Prostate gland (tissue), 2 donors: ENCODE measurements around the gene GSTK1. TPM values are rescaled to one million over a fixed set of nuclear protein-coding genes. Genes with fewer than 3 reads are reported as not detected.

ENCODE experiments used
- DNase-seq: peaks from one replicate; pipeline ENCODE4 v3.0.0-alpha.2; 2019; ENCODE audit warnings: low spot score
- H3K27ac ChIP-seq, 2 donors: fragments of 200-600 bp; sonication (generic); 2 replicates each; pipeline ENCODE4 v1.5.1; 2017 to 2019
- H3K27me3 ChIP-seq: fragments of 200-600 bp; sonication (generic); replicated peaks from 2 replicates; pipeline ENCODE4 v1.5.1; 2019; ENCODE audit not compliant: insufficient read depth
- H3K36me3 ChIP-seq, 2 donors: fragments of 200-600 bp; sonication (generic); 1 replicate in 1 of 2; 2 replicates in 1 of 2; pipeline versions ENCODE4 v1.5.1 to v1.8.1; 2017 to 2019
- H3K4me1 ChIP-seq: fragments of 200-600 bp; sonication (generic); replicated peaks from 2 replicates; pipeline ENCODE4 v1.5.1; 2019
- H3K4me3 ChIP-seq, 2 donors: fragments of 200-600 bp; sonication (generic); 2 replicates each; pipeline ENCODE4 v1.5.1; 2017 to 2019
- H3K9me3 ChIP-seq: fragments of 200-600 bp; sonication (generic); 2 replicates; pipeline ENCODE4 v1.5.1; 2017
- POLR2A ChIP-seq: fragments of 450-650 bp; IDR thresholded peaks from one replicate; pipeline ENCODE4 v1.6.1; 2016; ENCODE audit warnings: antibody characterized with exemption, mild to moderate bottlenecking
- POLR2AphosphoS5 ChIP-seq: sonication (generic); formaldehyde crosslinking; IDR thresholded peaks from one replicate; pipeline ENCODE4 v1.6.1; 2017; ENCODE audit warnings: antibody characterized with exemption
- WGBS: methylation state at CpG from one replicate; pipeline ENCODE4 v1.1.5; 2018; 5-methylcytosine and 5-hydroxymethylcytosine counted together
- intact Hi-C: fragments of 100-400 bp; cut with DNase I; formaldehyde crosslinking; loops from one replicate; pipeline ENCODE4 v1.14.2; 2022
- total RNA-seq, 2 donors: library from RNA; depleted of rRNA; stranded (reverse); fragments of >200 nt; gene quantifications; one replicate each; pipeline ENCODE4 v1.1.0, GENCODE V29; 2016
- TF ChIP-seq, protein P1 (sequence below), 4 experiments: fragments of 200-600 bp in 2 of 4; fragments of 450-650 bp in 2 of 4; sonication (generic) in 2 of 4; IDR thresholded peaks; 1 replicate in 3 of 4; 2 replicates in 1 of 4; pipeline ENCODE4 v1.5.1; 2016 to 2019; ENCODE audit warnings: antibody characterized with exemption in 4 of 4, mild to moderate bottlenecking in 2 of 4, moderate library complexity in 2 of 4

GSTK1 gene
- total RNA-seq, 2 donors from 2014 or later: 134 to 153 TPM

DNA sequence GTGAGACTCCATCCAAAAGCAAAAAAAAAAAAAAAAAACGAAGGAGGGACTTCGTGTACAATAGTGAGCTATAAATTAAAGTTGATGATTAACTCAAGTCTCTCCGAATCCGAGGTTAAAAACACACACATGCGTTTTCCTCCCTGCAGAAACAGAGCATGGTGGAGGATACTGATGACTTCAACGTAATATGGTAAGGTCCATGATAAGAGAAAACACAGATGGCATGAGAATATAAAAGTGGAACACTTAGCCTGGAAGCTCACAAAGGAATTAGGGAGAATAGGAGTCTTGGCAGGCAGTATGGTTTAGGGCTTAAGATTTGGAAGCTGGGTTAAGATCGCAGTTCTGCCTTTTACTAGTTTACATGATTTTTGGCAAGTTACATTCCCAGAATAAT is 20.1 kb upstream of the GSTK1 start:
- no peak overlapping the region for H3K4me3 ChIP-seq
- H3K27me3 ChIP-seq: no peaks in the 10 kb centered on the region
- 33% methylated on average over 7 of the region's 7 CpGs for WGBS
- no peaks in the 10 kb centered on the region for H3K36me3 ChIP-seq
- DNase-seq: no peak
- H3K4me1 ChIP-seq: no peaks in the 10 kb centered on the region
- H3K27ac ChIP-seq: no peak overlapping the region
- H3K9me3 ChIP-seq: no peaks in the 10 kb centered on the region
- TF ChIP-seq POLR2AphosphoS5 (no peak), POLR2A (no peak)
- TF ChIP-seq, protein P1, sequence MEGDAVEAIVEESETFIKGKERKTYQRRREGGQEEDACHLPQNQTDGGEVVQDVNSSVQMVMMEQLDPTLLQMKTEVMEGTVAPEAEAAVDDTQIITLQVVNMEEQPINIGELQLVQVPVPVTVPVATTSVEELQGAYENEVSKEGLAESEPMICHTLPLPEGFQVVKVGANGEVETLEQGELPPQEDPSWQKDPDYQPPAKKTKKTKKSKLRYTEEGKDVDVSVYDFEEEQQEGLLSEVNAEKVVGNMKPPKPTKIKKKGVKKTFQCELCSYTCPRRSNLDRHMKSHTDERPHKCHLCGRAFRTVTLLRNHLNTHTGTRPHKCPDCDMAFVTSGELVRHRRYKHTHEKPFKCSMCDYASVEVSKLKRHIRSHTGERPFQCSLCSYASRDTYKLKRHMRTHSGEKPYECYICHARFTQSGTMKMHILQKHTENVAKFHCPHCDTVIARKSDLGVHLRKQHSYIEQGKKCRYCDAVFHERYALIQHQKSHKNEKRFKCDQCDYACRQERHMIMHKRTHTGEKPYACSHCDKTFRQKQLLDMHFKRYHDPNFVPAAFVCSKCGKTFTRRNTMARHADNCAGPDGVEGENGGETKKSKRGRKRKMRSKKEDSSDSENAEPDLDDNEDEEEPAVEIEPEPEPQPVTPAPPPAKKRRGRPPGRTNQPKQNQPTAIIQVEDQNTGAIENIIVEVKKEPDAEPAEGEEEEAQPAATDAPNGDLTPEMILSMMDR (IDR thresholded peaks at IDR 0.05): no peak
- intact Hi-C loops: loop anchor here (5.0 kb wide), 1 partner anchor 174 kb away; no protein-coding TSS in a partner anchor

DNA sequence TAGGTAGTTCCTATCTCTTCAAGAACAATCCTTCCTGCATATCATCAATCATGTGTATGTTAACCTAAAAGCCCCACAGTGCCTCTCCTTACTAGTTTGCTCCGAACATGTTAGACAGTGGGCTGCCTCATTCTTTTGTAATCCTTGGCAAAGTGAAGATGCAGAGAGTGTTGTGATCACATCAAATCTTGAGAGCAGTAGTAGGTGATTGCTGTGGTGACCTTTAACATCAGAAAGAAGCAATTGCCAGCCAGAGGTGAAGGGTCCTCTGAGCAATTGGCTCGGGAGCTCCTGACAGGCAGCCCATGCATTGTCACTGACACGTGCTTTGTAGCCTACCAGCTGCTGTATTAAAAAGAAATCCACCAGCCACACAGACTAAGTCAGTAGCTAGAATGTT is 19.6 kb upstream of the GSTK1 start:
- Histone ChIP-seq H3K27me3 (no peaks in the 10 kb centered on the region), H3K9me3 (no peaks in the 10 kb centered on the region), H3K27ac (no peak overlapping the region), H3K4me1 (no peaks in the 10 kb centered on the region), H3K36me3 (no peaks in the 10 kb centered on the region), H3K4me3 (no peak overlapping the region)
- intact Hi-C loops: loop anchor here (5.0 kb wide), 1 partner anchor 174 kb away; no protein-coding TSS in a partner anchor
- WGBS: 43% methylated on average over 3 of the region's 3 CpGs
- no peak for DNase-seq
- no peak for TF ChIP-seq POLR2AphosphoS5
- TF ChIP-seq POLR2A: no peak
- TF ChIP-seq, protein P1 (IDR thresholded peaks at IDR 0.05): no peak

DNA sequence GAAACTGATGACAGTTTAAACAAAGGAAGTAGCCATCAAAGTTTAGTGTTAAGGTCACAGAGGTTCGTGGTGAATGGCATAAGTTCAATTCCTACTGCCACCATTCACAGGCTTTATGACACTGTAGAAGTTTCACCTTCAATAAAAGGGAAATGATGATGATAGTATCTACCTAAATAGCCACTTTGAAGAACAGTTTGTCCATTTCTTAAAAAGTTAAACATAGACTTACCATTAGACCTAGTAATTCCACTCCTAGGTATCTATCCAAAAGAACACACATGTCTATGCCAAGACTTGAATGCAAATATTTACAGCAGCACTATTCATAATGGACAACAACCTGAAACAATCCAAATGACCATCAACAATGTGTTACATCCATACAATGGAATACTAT is 18.9 kb upstream of the GSTK1 start:
- TF ChIP-seq POLR2AphosphoS5: peak; percentile 37
- TF ChIP-seq, protein P1 (IDR thresholded peaks at IDR 0.05): no peak
- no peak for TF ChIP-seq POLR2A
- Histone ChIP-seq H3K27me3 (no peaks in the 10 kb centered on the region), H3K4me3 (no peak overlapping the region), H3K4me1 (no peaks in the 10 kb centered on the region), H3K27ac (no peak overlapping the region), H3K36me3 (no peaks in the 10 kb centered on the region), H3K9me3 (no peaks in the 10 kb centered on the region)
- intact Hi-C loops: loop anchor here (5.0 kb wide), 1 partner anchor 173 kb away; no protein-coding TSS in a partner anchor
- 27% methylated on average over 1 of the region's 1 CpG for WGBS
- DNase-seq: no peak

DNA sequence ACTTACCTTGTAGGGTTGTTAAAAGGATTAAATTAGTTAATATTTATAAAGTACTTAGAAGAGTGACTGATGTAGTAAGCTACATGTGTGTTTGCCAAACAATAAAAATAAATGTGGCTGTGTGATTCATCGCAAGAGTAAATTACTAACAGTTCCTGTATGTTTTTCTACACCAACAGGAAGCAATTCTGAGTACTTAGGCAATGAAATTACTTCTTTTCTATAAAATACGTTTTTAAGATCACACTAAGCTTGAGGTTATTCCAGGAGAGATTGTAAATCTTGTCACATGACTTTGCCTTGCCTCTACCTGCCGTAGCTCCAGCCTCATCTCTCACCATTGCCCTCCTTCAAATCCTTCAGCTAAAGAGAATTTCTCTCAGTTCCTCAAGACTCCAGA is 18.1 kb upstream of the GSTK1 start:
- intact Hi-C loops: no loop called here
- 22% methylated on average over 3 of the region's 3 CpGs for WGBS
- H3K9me3 ChIP-seq: no peaks in the 10 kb centered on the region

DNA sequence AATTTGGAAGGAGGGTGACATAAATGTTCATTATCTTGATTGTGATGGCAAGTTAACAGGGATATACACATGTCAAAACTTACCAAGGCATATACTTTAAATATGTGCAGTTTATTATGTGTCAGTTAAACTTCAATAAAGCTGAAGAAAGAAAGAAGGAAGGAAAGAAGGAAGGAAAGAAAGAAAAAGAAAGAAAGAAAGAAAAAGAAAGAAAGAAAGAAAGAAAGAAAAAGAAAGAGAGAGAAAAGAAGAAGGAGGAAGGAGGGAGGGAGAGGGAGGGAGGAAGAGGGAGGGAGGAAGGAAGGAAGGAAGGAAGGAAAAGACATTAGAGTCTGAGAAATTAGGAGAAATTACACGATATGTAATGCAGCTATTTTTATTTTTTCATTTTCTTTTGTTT is 15.9 kb upstream of the GSTK1 start:
- TF ChIP-seq POLR2AphosphoS5 (no peak), POLR2A (no peak)
- TF ChIP-seq, protein P1 (IDR thresholded peaks at IDR 0.05): no peak
- 82% methylated on average over 1 of the region's 1 CpG for WGBS
- Histone ChIP-seq H3K27me3 (no peaks in the 10 kb centered on the region), H3K9me3 (no peaks in the 10 kb centered on the region), H3K27ac (no peak overlapping the region), H3K36me3 (no peaks in the 10 kb centered on the region), H3K4me3 (no peak overlapping the region), H3K4me1 (no peaks in the 10 kb centered on the region)
- DNase-seq: no peak
- intact Hi-C loops: no loop called here

More for the DNA sequence above, 18.1 kb upstream of the GSTK1 start:
- Histone ChIP-seq H3K4me3 (no peak overlapping the region), H3K27me3 (no peaks in the 10 kb centered on the region), H3K27ac (no peak overlapping the region), H3K36me3 (no peaks in the 10 kb centered on the region), H3K4me1 (no peaks in the 10 kb centered on the region)
- peak; percentile 15 for DNase-seq
- TF ChIP-seq POLR2A (no peak), POLR2AphosphoS5 (peak; percentile 72)
